NCI-H2227 (cell line): ENCODE results near the gene CDK19.

Experiments
- DNase-seq: peaks from one replicate; lab custom pipeline; 2025; ENCODE audit not compliant: unreplicated experiment; lab: John Stamatoyannopoulos, UW

The CDK19 gene

GRCh38 chr6:110662490-110663211 lies 152.6 kb downstream of the CDK19 start:
- DNase-seq: no peak

- no peak for DNase-seq
Measured at GRCh38 chr6:110661414-110661813, 153.9 kb downstream of the CDK19 start.

- DNase-seq: no peak
Measured at GRCh38 chr6:110660066-110660655, 155.1 kb downstream of the CDK19 start.

- DNase-seq: no peak
Measured at GRCh38 chr6:110658631-110659211, 156.5 kb downstream of the CDK19 start.

GRCh38 chr6:110656492-110656891 lies 158.8 kb downstream of the CDK19 start:
- no peak for DNase-seq

- DNase-seq: no peak
Measured at GRCh38 chr6:110655821-110656220, 159.4 kb downstream of the CDK19 start.

- DNase-seq: no peak
Measured at GRCh38 chr6:110654096-110654820, 161.0 kb downstream of the CDK19 start.

- DNase-seq: no peak
Measured at GRCh38 chr6:110653381-110653780, 161.9 kb downstream of the CDK19 start.

GRCh38 chr6:110652520-110652919 lies 162.7 kb downstream of the CDK19 start:
- DNase-seq: no peak

- DNase-seq: no peak
Measured at GRCh38 chr6:110650755-110651154, 164.5 kb downstream of the CDK19 start.

- DNase-seq: no peak
Measured at GRCh38 chr6:110649704-110650103, 165.6 kb downstream of the CDK19 start.

GRCh38 chr6:110646951-110647910 lies 168.0 kb downstream of the CDK19 start:
- DNase-seq: no peak

GRCh38 chr6:110646419-110646698 lies 168.9 kb downstream of the CDK19 start:
- DNase-seq: no peak

GRCh38 chr6:110645685-110646418 lies 169.4 kb downstream of the CDK19 start:
- no peak for DNase-seq

GRCh38 chr6:110643175-110643574 lies 172.1 kb downstream of the CDK19 start:
- no peak for DNase-seq

GRCh38 chr6:110642711-110643110 lies 172.6 kb downstream of the CDK19 start:
- DNase-seq: no peak

GRCh38 chr6:110636781-110637180 lies 178.5 kb downstream of the CDK19 start:
- no peak for DNase-seq

- DNase-seq: no peak
Measured at GRCh38 chr6:110635096-110635495, 180.2 kb downstream of the CDK19 start.

GRCh38 chr6:110633731-110634213 lies 181.5 kb downstream of the CDK19 start:
- no peak for DNase-seq

GRCh38 chr6:110629153-110629552 lies 186.1 kb downstream of the CDK19 start:
- DNase-seq: no peak
